Nephron (organoid): ENCODE measurements around the gene FAM204A.

Source experiments
- H3K27ac Mint-ChIP-seq, 3 experiments: 2 replicates each; pipeline ENCODE4 v1.8.0; 2020; ENCODE audit warnings: mixed read lengths in 3 of 3, mild to moderate bottlenecking in 2 of 3, moderate library complexity in 1 of 3
- H3K27me3 Mint-ChIP-seq: 2 replicates; pipeline ENCODE4 v1.8.0; 2021; ENCODE audit warnings: low read depth, mild to moderate bottlenecking, moderate library complexity, mixed read lengths
- H3K36me3 Mint-ChIP-seq: 2 replicates; pipeline ENCODE4 v1.8.0; 2020; ENCODE audit warnings: low read depth, mixed read lengths
- H3K4me1 Mint-ChIP-seq: 2 replicates; pipeline ENCODE4 v1.8.0; 2020; ENCODE audit warnings: mixed read lengths
- H3K4me3 Mint-ChIP-seq, 3 experiments: 2 replicates each; pipeline ENCODE4 v1.8.0; 2020; ENCODE audit warnings: mild to moderate bottlenecking in 3 of 3, mixed read lengths in 3 of 3, moderate library complexity in 2 of 3
- H3K9me3 Mint-ChIP-seq: 2 replicates; pipeline ENCODE4 v1.8.0; 2020; ENCODE audit warnings: mixed read lengths
- TF ChIP-seq, protein P1 (sequence below), 3 experiments: fragments of 200-600 bp; sonication (generic); IDR thresholded peaks; one replicate each; pipeline ENCODE4 v1.5.0; 2021; ENCODE audit warnings: antibody characterized with exemption in 3 of 3; ENCODE audit not compliant: unreplicated experiment in 3 of 3

Gene FAM204A

DNA sequence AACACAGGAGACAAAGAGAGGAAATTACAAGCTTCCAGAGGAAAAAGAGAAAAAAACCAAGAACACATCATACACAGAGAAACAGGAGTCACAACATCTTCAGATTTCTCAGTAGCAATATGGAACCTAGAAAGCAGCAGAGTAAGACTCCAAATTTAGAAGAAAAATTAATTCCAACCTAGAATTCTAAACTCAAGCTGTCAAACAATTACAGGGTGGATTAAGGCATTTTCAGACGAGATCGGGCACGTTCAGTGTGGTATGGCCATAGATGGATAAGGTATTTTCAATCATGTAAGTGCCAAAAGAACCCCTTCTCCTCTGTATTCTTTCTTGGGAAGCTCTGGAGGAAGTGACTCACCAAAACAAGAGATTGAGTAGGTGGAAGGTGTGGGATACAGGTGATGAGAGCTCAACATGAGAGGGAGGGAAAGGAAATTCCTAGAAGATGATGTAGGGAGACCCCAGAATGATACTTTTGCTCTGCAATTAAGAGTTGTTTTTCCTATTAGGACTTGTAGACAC lies 51.6 kb downstream of the FAM204A start:
- no peak overlapping the region for H3K4me3 Mint-ChIP-seq
- H3K4me1 Mint-ChIP-seq, result peaks cover 9% of the 10 kb centered on the region
- TF ChIP-seq, protein P1, sequence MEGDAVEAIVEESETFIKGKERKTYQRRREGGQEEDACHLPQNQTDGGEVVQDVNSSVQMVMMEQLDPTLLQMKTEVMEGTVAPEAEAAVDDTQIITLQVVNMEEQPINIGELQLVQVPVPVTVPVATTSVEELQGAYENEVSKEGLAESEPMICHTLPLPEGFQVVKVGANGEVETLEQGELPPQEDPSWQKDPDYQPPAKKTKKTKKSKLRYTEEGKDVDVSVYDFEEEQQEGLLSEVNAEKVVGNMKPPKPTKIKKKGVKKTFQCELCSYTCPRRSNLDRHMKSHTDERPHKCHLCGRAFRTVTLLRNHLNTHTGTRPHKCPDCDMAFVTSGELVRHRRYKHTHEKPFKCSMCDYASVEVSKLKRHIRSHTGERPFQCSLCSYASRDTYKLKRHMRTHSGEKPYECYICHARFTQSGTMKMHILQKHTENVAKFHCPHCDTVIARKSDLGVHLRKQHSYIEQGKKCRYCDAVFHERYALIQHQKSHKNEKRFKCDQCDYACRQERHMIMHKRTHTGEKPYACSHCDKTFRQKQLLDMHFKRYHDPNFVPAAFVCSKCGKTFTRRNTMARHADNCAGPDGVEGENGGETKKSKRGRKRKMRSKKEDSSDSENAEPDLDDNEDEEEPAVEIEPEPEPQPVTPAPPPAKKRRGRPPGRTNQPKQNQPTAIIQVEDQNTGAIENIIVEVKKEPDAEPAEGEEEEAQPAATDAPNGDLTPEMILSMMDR (IDR thresholded peaks at IDR 0.05; ENCODE audit: unreplicated experiment in 3 of 3), result no peak
- no peak overlapping the region for H3K27ac Mint-ChIP-seq
- H3K9me3 Mint-ChIP-seq, result no peaks in the 10 kb centered on the region
- H3K36me3 Mint-ChIP-seq, result no peaks in the 10 kb centered on the region
- peaks cover 7% of the 10 kb centered on the region for H3K27me3 Mint-ChIP-seq

GRCh38 chr10:118287076-118287806 lies 54.9 kb downstream of the FAM204A start:
- H3K27me3 Mint-ChIP-seq, result peaks cover 10% of the 10 kb centered on the region
- no peaks in the 10 kb centered on the region for H3K4me1 Mint-ChIP-seq
- H3K36me3 Mint-ChIP-seq, result no peaks in the 10 kb centered on the region
- TF ChIP-seq, protein P1 (IDR thresholded peaks at IDR 0.05; ENCODE audit: unreplicated experiment in 3 of 3), result no peak
- H3K4me3 Mint-ChIP-seq, result no peak overlapping the region
- H3K9me3 Mint-ChIP-seq, result peaks cover 3% of the 10 kb centered on the region
- no peak overlapping the region for H3K27ac Mint-ChIP-seq

DNA sequence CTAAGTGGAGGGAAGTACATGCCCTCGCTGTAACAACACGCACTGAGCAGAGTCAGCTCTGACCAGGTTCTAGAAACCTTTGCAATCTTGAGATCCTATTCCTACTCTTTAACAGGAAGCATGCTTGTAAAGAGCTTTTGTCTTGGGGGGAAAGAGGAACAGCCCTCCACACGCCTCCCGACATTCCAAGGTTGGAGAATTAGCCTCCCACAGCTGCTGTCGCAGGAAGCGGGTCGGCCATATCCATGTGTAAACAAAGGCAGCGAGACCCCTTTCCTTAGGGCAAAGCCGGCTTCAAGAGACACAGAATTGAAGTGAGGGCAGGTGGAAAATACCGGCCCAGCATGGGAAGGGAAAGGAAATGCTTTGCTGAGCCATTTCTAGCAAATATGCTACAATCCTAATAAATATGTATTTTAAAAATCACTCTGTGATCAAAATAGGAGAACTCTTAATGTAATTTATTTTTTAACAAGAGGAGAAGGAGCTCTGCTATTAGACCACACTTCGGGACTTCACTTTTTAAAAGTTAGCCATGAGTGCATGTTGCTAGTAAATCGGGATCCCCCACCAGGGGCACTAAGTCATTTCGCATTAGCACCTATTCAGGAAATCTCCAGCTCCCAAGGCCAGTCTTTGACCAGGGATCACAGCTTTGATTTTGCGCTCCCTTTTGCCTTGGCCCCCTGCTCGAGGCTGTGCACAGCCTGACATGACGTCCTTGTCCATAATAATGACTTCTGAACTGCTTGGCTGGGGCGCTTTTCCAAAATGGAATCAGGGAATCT lies 55.9 kb downstream of the FAM204A start:
- TF ChIP-seq, protein P1 (IDR thresholded peaks at IDR 0.05; ENCODE audit: unreplicated experiment in 3 of 3), result no peak
- H3K4me1 Mint-ChIP-seq, result no peaks in the 10 kb centered on the region
- H3K9me3 Mint-ChIP-seq, result peaks cover 3% of the 10 kb centered on the region
- H3K27ac Mint-ChIP-seq, result no peak overlapping the region
- H3K4me3 Mint-ChIP-seq, result no peak overlapping the region
- H3K27me3 Mint-ChIP-seq, result peaks cover 10% of the 10 kb centered on the region
- no peaks in the 10 kb centered on the region for H3K36me3 Mint-ChIP-seq

DNA sequence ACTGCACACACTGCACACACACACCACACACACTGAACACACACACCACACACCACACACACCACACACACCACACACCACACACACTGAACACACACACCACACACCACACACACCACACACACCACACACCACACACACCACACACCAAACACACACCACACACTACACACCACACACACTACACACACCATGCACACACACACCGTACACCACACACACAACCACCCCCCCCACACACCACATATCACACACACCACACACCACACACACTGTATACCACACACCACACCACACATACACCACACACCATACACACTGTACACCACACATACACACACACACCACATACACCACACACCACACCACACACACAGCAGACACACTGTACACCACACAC lies 59.5 kb downstream of the FAM204A start:
- peak overlapping the region in 1 of 3 experiments; percentile 23 for H3K27ac Mint-ChIP-seq
- TF ChIP-seq, protein P1 (IDR thresholded peaks at IDR 0.05; ENCODE audit: unreplicated experiment in 3 of 3), result no peak
- H3K4me3 Mint-ChIP-seq, result no peak overlapping the region
- H3K36me3 Mint-ChIP-seq, result no peaks in the 10 kb centered on the region
- H3K4me1 Mint-ChIP-seq, result no peaks in the 10 kb centered on the region
- H3K9me3 Mint-ChIP-seq, result peaks cover 14% of the 10 kb centered on the region
- peaks cover 3% of the 10 kb centered on the region for H3K27me3 Mint-ChIP-seq

DNA sequence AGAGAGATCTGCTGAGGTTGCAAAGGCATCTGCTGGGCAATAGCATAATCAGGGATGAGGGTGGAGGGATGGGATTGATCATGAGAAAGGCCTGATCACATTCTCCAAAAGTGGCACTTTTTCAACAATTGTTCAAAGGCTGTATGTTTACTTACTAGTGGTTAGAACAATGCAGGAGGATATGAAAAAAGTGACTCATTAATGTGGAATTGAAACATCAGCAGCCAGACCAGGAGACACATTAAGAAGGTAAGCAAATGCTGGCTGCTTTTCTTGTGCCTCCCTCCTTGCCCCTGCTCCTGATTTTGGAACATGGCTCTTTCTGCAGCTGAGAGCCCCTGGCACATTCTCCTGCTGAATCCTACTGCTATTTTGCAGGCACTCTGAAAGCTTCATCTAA lies 63.5 kb downstream of the FAM204A start:
- H3K4me3 Mint-ChIP-seq, result no peak overlapping the region
- no peaks in the 10 kb centered on the region for H3K27me3 Mint-ChIP-seq
- peaks cover 17% of the 10 kb centered on the region for H3K9me3 Mint-ChIP-seq
- no peak overlapping the region for H3K27ac Mint-ChIP-seq
- H3K36me3 Mint-ChIP-seq, result no peaks in the 10 kb centered on the region
- TF ChIP-seq, protein P1 (IDR thresholded peaks at IDR 0.05; ENCODE audit: unreplicated experiment in 3 of 3), result no peak
- no peaks in the 10 kb centered on the region for H3K4me1 Mint-ChIP-seq
